K562 treated with DMSO at 1 percent for 12 hours (cell line): ENCODE data around the gene CLEC4C. TPM values are rescaled to one million over a fixed set of nuclear protein-coding genes. Genes with fewer than 3 reads are reported as not detected.

Experiments used
- total RNA-seq: library from RNA; unstranded; fragments of 300-600 nt; gene quantifications from 2 replicates; pipeline ENCODE4 v1.2.3, GENCODE V29; 2022; ENCODE audit not compliant: insufficient read depth

The CLEC4C gene, protein sequence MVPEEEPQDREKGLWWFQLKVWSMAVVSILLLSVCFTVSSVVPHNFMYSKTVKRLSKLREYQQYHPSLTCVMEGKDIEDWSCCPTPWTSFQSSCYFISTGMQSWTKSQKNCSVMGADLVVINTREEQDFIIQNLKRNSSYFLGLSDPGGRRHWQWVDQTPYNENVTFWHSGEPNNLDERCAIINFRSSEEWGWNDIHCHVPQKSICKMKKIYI
- not detected in 2 replicates for total RNA-seq

DNA sequence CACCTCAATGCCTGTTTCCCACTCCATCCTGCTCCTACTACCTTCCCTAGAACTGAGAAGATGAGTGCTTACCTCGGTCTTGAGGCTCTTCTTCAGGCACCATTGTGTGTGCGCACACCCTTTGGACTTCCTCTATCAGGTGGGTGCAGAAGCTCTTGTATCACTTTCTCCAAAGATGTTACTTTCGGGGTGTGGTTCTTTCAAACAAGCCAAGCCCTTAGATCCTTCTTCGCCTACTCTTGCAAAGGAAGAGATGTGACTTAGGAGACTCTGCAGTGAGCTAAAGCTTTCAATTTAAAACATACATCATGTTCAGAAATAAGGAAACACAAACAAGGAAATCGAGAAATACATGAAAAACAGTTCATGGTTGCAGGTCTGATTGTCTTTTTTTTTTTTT, at the start of gene CLEC4C:
Gene CLEC4C, minus strand, starts transcription at position 130 of the 400 bp plus-strand sequence. Its CDS starts 27 bp downstream, at position 103.

DNA sequence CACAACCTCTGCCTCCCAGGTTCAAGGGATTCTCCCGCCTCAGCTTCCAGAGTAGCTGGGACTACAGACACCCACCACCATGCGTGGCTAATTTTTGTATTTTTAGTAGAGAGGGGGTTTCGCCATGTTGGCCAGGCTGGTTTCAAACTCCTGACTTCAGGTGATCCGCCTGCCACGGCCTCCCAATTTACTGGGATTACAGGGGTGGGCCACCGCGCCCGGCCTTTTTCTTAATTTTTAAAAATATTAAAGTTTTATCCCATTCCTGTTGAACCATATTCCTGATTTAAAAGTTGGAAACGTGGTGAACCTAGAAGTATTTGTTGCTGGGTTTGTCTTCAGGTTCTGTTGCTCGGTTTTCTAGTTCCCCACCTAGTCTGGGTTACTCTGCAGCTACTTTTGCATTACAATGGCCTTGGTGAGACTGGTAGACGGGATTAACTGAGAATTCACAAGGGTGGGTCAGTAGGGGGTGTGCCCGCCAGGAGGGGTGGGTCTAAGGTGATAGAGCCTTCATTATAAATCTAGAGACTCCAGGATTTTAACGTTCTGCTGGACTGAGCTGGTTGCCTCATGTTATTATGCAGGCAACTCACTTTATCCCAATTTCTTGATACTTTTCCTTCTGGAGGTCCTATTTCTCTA, 41.8 kb upstream of the CLEC4C start, which contains the start of gene NANOG:
Gene NANOG, plus strand, starts transcription at position 519 of the 645 bp plus-strand sequence. CDS start 213 bp downstream, outside the sequence.

DNA sequence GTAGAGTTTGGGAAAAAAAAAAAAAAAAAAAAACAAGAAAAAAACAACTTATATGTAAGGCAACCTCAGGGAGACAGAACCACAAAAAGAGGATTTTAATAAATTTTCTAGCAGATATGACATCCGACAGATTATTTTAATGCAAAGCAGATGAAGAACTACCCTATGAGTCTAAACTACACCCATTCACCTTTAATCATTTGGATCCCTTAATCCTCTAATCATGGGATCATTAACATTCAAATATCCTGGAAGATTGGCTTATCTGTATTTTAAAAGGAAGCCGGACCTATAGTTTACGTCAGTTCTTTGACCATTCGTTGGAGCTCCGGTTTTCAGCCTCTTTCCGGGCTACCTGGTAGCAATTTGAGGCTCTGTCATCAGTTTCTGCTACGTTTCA, 36.0 kb downstream of the CLEC4C start, which contains the start of gene DPPA3:
Gene DPPA3, plus strand, starts transcription at position 301 of the 400 bp plus-strand sequence. CDS start 138 bp downstream, outside the sequence.

DNA sequence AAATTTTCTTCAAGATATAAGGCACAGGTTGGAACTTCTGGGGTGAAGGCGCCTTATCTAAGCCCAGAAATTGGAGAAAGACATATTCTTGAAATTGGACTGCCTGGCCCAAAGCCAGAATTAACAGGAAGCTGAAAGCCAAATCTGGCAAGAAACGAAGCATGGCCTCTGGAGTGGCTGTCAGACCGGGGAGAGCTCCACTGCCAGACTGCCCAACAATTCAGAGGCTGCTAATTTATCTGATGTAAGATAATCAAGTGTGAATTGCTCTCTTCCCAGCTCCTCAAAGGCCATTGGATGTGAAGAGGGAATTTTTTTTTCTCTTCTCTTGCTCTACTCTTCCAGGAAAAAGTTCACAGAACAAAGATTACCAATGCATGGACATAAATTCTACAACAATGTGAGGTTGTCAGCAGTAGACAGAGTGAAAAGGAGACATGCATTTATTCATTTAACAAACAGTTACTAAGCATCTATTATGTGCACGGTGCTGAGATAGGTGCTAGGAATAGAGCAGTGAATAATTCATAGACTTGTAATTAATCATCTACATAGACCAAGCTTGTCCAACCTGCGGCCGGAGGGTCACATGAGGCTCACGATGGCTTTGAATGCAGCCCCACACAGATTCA, 51.5 kb downstream of the CLEC4C start, which contains the start of gene GDF3:
Gene GDF3, minus strand, starts transcription at position 210 of the 632 bp plus-strand sequence. Its CDS starts 47 bp downstream, at position 163.

Other genes with a start within 250 kb of the CLEC4C start
- not detected in 2 replicates for gene CD163, start 243.6 kb downstream of the CLEC4C start, total RNA-seq
- not detected in 2 replicates for gene APOBEC1, start 81.5 kb downstream of the CLEC4C start, total RNA-seq
- gene GDF3, start 51.6 kb downstream of the CLEC4C start, total RNA-seq = not detected in 2 replicates
- gene DPPA3, start 35.9 kb downstream of the CLEC4C start, total RNA-seq = not detected in 2 replicates
- not detected in 2 replicates for gene NANOGNB, start 17.8 kb upstream of the CLEC4C start, total RNA-seq
- not detected in 2 replicates for gene NANOG, start 42.0 kb upstream of the CLEC4C start, total RNA-seq
- 0.52 TPM in 1 of 2 replicates, not detected in the other for gene SLC2A14, start 125.5 kb upstream of the CLEC4C start, total RNA-seq
- gene SLC2A3, start 188.8 kb upstream of the CLEC4C start, total RNA-seq = 48.6 and 88.3 TPM in 2 replicates